GM19324 (cell line): ENCODE results near the gene SH3PXD2A.
"Not testable (repeated sequence)": the region's sequence is repeated elsewhere in the genome, so short reads cannot be mapped to it uniquely, and the experiment has no call there.

ENCODE experiments used
- ATAC-seq: cut with Tn5 transposase; IDR thresholded peaks from one replicate; pipeline ENCODE4 v1.9.1; 2021; ENCODE audit warnings: mild to moderate bottlenecking, moderate library complexity; ENCODE audit not compliant: unreplicated experiment, low FRiP score

Gene SH3PXD2A

DNA sequence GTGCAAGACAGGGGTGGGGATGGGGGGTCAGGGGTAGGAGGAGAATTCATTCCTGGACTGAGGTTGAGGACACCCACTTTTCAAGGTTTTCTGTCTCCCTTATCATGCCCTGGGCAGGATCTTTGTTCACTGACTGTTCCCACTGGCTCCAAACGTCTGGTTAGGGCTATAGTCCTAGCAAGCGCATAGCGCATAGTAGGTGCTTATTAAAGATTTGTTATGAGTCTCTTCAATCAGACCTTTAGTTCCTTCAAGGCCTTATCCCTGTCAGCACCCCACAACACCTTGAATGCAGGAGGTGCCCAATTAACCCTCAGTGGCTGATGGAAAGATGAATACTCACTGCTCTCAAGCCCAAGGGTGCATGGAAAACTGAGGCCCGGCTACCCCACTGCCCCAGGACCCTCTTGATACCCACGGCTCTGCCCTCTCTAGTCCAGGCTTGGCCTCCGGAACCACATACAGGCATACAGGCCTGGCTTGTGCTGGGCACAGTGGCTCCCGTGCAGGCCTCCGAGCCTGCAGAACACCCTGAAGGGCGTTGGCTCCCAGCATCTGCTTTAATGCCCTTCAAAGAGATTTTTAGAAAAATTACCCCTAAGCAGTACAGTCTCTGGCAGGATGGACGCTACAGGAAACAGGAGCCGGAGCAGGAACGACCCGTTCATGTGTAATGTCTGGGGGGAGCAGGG lies 177.7 kb downstream of the SH3PXD2A start:
- ATAC-seq, result no peak

DNA sequence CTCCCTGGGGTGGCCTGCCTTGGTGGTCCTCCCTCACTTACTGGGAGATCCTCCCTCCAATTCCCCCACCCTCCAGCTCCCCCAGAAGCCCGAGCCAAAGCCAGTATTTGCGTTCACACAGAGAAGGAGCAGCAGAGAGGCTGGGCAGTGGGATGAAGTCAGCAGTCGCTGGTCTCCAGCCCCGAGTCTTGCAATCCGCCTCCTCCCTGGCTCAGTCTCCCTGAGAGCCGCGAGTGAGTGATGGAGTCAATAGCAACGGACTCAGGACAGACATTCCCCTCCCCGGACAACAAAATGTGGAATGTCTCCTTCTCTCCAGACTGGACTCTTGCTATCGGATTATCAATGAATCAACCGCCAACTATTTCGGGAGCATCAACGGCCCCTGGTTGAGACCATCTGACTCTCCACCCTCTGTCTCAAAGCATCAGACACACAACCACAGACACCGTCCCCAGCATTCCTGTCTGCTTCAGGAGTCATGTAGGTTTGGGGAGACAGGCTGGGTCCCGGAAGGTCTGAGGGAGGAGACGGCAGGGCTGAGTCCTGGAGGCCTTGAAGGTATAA lies 178.4 kb downstream of the SH3PXD2A start:
- no peak for ATAC-seq

DNA sequence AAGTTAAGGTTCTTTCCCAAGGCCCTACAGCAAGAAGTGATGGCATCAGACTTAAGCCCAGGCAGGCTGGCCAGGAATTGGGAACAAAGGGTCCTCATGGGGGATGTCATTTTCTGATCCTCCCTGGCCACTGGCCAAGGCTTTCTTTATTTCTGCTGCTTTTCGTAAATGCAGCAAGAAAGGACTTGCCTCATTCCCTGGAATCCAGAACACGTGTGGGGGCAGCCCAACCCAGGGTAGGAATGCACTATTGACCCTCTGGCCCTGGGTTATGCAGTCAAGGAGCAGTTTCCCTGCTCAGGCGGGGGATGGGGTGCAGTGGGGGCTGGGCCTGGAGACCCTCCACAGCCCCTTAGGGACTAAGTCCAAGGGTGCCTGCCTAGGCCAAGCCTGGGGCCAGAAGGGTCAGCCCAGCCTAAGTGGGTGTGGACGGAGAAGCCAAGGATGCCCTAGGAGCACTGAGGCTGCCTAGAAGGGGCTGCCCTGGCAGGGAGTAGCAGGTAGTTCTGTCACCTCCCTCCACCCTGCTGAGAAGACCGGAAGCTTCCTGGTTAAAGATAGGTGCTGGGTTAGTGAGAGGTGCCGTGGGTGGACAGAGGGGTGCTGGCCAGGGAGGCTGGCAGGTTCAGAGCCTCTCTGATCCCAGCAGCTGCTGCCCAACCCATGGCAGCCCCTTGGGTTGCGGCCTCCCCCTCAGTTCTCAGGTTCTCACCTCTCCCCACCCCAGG lies 179.2 kb downstream of the SH3PXD2A start:
- ATAC-seq, result no peak

DNA sequence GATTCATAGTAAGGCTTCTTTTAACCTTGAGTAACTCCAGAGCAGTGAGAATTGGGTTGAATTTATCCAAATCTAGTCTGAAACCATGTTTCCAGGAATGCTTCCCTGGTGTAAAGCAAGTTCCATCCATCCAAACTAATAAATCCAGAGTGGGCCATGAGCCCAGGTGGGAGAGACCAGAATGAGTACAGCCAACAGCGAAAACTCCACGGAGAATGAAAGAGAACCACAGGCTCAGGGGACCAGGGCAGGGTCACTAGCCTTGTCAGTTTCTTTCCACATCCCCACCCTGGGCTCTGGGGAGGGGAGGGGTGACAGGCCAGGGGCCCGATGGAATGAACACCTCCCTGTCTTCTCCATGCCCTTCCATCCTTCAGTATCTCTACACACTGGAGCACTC lies 181.8 kb downstream of the SH3PXD2A start:
- no peak for ATAC-seq

DNA sequence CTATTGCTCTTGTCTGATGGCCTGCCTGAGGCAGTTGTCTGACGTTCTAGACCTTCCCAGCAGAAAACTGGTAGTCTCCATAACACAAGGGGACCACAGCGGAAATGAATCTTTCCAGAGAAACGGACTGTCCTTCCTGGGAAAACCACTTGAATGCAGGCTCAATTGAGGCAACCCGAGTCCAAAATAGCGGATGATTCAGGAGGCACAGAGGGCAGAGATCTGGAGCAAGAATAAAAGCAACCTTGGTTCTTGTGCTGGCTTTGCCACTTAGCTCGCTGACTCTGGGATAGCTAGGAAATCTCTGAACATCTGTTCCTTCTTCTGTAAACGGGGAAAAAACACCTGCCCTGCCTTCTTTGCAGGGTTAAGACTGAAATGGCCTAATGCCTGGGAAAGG lies 183.0 kb downstream of the SH3PXD2A start:
- no peak for ATAC-seq

DNA sequence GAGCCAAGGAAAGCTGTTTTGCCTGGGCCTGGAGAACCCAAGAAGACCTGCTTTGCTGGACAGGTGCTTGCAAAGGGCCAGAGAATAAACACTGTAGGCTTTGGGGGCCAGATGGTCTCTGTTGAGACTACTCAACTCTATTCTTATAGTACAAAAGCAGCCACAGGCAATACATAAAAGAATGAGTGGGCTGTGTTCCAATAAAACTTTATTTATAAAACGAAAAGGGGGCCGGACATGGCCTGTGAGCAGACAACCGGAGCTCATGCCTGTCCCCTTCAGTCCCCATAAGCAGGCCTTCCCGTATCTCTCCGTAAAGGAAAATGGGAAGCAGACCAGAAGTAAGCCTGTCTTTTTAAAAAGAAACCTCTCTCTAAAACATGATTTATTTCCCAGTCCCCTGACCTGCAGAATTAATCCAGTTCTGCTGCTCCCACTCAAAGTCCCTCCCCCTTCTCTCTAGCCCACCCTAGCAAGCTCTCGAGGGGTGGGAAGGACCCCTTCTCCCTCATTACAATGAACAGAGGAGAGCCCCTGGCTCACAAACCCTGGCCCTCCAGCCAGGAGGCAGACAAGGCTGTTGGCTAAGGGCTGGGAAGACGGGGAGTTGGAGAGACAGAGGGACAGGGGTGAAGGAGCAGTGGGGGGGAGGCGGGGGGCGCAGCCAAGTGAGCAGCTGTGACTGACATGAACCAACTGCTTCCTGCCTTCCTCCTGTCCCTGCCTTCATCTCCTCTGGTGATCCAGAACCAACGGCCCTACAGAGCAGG lies 184.1 kb downstream of the SH3PXD2A start:
- ATAC-seq, result no peak

DNA sequence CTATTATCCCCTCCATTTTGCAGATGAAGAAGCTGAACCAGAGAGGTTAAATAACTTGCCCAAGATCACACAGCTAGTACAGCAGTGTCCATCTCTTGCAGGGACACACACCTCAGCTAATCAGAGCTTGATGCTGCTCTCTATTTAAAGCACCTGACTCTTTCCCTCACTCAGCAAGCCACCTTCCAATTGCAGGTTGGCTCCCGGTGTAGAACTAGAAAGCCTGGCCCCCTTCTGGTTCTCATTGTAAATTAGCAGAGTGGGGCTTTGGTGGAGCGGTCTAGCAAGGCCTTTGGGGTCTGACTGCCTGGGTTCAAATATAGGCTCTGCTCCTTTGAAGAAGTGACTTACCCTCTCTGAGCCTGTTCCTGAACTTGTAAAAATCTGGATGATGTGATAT lies 185.4 kb downstream of the SH3PXD2A start:
- no peak for ATAC-seq

DNA sequence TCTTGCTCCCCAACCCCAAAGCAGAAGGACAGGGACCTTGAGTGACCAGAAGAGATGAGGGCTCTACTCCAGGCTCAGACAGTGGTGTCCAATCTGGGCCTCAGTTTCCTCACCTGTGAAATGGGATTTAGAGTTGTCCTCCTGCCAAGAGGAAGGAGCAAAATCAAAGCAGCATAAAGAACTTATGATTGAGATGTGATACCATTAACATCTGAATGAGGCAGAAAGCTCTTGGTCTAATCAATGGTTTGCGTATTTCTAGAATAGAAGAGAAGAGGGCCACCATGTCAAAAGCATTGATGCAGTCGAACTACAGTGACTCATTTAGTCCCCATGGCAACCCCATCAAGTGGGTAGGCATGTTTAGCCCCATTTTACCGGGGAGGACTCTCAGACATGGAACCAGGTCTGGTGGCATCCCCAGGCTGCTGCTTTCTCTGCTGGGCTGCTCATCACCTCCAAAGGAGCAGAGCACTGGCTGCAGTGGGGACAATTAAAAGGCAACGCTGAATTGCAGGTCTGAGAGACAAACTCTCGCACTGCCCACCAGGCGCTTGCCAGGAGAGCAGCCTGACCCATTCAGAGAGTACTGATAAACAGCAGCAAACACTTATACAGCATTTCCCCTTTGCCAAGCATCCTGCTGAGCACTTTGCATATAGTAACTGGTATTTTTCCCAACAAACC lies 186.0 kb downstream of the SH3PXD2A start:
- no peak for ATAC-seq

DNA sequence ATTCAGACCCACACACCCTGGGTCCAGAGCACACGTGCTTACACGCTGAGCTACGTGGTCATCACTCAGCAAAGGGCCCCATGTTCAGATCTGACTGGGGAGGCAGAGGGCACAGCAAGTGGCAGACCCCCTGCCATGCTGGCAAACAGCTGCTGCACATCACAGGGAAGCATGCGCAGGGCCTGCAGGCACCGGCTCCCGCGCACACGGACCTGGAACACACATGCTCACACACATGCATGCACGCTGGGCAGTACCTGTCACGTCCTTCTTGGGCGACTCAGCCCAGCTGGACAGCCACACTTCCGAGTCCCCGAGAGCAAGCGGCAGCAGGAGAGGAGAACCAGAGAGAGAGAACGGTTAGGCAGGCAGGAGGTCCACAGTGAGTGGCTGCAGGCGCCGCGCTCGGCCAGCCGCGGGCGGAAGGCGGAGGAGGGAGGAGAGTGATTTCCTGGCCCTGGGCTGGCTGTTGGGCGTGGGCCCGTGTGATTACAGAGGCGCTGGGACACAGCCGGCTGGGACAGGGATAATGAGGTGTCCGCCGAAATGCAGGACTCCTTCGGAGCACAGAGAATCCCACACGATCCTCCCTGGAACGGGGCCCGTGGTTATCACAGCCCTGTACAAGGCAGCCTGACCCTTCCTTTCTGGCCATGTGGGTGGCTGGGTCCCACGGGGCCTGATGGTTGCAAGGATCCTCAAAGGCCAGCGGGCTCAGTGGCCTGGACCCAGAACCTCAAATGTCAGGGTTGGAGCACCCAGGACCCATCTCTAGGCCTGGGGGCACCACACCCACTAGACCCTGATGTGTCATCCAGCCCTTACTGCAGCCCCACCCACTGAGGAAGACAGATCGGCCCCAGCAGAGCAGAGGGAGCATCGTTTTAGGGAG lies 186.8 kb downstream of the SH3PXD2A start:
- ATAC-seq, result no peak

DNA sequence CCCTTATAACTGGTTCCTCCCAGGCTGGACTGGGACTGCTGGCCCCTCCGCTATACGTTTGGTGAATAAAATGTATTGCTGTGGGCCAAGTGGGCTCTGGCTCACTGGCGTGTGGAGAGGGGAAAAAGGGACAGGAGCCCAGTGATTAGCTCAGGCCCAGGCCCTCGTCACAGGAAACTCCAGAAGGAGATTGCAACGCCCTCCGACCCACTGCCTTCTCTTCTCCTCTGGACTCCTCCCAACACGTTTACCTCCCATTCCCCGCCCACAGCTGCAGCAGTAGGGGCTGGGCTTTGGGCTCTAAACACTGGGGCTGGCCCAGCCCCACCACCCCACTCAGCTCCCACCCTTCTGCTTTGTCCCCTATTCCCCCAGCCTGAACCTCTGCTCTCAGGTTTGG lies 188.0 kb downstream of the SH3PXD2A start:
- ATAC-seq, result no peak

DNA sequence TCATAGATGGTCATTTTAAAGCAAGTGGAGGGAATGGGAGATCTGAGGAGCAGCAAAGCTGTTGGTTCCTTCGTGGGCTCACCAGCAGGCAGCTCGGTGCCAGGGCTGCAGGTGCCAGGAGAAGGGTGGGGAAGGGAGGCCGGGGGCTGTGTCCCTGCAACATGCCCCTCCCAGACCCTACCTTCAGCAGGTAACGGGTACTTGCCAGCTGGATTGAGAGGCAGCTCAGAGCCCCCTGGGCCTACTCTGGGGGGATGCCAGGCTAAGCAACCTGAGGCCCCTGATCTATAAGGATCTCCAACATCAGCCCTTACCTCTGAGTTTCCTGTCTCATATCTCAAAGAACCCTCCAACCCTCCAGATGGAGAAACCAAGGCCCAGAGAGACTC lies 188.6 kb downstream of the SH3PXD2A start:
- no peak for ATAC-seq

DNA sequence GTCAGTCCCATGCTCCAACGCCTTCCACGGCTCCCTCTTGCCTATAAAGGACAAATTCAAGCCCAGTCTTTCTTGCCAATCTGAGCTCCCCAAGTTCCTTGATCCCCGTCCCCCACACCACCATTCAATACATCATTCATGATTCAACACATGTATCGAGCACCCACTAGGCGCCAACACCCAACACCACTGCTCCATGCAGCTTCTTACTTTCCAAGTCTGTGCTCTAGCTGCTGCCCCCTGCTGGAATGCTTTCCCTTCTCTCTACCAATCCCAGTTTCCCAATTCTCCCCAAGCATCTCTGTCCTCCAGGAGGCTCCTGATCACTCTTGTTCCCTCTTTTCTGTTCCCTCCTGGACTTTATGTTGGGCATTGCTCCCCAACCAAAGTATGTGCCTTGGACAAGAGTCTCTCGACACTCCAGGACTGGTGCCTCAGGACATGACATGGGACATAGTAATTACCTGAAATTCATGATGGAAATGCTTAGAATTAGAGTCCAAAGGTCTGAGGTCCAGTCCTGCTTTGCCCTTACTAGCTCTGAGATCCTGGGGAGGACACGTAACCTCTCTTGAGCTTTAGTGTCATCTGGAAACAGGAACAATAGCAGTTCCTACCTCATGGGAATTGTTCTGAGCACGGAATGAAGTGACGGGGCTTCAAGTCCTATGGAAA lies 189.2 kb downstream of the SH3PXD2A start:
- no peak for ATAC-seq

DNA sequence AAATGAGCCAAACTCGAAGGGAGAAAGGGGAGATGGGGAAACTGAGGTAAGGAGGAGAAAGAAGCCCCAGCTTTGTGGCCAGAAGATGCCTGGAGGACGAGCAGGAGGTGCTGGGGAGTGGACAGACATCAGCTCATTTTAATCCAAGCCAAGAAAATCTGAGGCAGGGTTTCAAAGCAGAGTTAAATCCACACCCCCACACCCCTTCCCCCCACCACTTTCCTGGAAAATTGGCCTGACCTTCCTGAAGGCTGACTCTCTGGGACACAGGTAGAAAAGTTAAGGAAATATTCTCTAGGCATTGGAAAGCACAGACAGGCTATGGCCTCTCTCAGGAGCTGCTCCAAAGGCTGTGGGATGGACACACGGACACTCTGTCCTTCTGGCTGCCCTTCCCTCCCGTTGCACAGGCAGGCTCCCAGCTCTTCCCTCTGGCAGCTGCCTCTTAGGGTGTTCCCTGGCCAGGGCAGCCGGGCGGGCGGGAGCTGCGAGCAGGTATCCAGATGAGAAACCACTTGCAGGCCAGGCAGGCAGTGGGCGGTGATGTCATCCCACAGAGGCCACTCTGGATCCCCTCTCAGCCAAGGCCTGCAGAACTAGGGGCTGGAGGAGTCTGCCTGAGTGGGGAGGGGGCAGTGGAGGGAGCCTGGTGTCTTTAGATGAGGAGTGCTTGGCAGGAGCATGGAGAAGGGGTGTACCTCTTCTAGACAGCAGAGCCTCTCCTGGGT lies 190.1 kb downstream of the SH3PXD2A start:
- ATAC-seq, result no peak

DNA sequence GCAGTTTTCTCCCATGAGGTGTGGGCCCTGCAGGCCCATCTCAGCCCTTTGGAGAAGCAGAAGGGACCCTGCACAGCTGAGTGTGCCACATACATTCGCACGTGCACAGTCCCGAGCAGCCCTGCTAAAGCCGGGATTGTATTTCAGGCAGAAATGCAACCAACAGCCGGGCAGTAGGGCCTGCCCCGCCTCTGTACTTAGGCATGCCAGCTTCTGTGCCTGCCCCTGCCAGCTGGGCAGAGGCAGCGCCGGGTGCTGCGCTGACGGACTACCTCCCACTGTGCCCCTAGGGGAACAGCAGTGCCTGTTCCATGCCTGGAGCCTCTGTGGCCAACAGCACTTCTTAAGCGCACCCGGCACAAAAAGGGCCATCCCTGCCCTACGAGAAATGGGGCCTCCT lies 191.6 kb downstream of the SH3PXD2A start:
- ATAC-seq, result no peak

DNA sequence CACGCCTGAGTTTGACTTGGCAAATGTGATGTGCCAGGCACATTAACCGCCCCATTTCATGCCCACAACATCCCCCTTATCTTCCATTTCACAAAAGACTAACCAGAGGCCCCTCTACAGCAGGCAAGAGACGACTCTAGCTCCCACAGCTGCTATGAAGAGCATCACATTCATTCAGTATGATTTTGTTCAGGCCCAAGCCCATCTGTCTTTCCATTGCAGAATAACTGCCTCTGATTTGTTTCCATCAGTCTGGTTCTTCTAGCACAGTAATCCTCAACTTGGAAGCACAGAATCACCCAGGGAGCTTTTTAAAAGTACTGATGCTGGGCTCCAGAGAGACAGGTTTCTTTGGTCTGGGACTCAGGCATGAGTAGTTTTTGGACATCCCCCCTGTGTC lies 192.1 kb downstream of the SH3PXD2A start:
- ATAC-seq, result no peak

DNA sequence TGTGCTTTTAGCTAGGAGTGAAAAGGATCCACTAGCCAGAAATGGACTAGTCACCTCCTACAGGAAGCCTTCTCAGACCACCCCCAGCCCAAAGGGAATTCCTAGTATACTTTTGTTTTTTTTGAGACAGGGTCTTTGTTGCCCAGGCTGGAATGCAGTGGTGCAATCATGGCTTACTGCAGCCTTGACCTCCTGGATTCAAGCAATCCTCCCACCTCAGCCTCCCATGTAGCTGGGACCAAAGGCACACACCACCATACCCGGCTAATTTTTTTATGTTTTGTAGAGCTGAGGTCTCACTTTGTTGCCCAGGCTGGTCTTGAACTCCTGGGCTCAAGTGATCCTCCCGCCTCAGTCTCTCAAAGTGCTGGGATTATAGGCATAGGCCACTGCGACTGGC lies 192.7 kb downstream of the SH3PXD2A start:
- ATAC-seq, result not testable (repeated sequence)

DNA sequence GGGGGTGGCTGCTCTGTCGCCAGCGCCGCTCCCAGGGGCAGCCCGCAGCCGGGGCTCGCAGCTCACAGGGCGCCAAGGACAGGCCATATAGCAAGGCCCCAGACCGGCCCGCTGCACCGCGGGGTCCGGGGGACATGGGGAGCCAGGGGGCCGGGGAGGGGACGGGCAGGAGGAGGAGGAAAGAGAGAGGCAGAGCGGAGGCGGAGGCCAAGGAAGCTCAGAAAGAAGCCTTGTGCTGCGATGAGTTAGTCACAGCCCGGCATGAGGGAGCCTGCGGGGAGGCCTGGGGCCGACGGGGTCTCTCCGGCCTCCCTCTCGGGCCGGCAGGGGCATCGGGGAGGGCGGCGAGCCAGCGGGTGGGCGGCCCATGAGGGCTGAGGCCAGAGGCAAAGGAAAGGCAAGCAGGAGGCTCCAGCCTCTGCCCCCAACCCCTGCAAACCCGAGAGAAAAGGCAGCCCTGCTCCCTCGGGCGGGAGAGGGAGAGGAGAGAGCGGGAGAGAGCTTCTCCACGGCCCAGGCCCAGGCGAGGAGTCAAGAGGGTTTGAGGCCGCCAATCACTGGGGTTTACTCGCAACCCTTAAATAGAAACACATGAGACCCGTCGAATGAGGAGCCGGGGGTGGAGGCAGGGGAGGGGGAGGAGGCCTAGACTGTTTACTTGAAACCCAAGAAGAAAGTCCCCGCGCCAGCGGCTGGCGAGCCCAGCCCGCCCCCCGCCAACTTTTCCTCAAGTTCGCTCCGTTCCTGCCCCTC lies 194.0 kb downstream of the SH3PXD2A start:
- ATAC-seq, result no peak
